ENCODE results near the gene TTLL12.

DNA sequence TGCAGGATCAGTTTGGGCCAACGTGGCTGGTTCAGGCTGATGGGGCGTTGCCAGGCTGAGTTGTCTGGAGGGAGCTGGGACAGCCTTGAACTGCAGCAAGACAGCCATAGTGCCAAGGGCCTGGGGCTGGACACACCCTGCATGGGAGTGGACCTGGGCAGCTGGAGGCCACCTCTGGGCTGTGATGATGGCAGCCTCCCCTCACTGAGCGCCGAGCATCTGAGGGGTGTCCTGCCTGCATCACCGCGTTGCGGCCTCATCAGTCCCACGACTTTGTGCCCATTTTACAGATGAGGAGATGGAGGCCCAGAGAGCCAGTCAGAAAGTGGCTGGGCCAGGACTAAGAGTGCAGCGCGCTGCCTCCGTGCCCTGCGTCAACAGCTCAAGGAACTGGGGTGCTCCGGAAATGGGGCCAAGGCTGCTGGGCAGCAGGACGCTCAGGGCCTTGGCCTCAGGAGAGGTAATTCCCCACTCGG lies 36.2 kb downstream of the TTLL12 start:
- TF ChIP-seq CTCF (IDR thresholded peaks at IDR 0.05; ENCODE audit: low read depth, low read length) (no peak), EZH2phosphoT487 (IDR thresholded peaks at IDR 0.05; ENCODE audit: low read depth) (no peak)
